ENCODE results near the gene IFNL2. TPM values are rescaled to one million over a fixed set of nuclear protein-coding genes. Genes with fewer than 3 reads are reported as not detected.

IFNL2 gene
- total RNA-seq, 1 donor from 2014 or later = not detected

DNA sequence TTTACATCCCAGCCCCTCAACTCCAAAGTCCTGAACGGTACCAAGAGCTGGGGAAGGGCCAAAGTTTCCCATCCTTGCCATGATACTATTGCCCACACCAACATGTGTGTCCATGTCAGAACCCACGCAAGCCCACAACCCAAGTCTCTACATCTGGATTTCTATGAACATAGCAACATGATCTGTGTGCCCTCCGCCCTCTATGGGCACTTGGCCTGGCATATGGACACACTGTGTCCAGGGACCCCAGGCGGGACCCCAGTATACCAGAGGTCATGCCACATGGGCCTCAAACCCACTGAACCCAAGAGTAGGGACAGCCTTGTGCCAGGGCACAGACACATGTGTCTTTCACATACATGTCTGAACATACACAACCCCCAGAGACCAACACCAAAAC, 50.5 kb downstream of the IFNL2 start:
- no peak for DNase-seq

DNA sequence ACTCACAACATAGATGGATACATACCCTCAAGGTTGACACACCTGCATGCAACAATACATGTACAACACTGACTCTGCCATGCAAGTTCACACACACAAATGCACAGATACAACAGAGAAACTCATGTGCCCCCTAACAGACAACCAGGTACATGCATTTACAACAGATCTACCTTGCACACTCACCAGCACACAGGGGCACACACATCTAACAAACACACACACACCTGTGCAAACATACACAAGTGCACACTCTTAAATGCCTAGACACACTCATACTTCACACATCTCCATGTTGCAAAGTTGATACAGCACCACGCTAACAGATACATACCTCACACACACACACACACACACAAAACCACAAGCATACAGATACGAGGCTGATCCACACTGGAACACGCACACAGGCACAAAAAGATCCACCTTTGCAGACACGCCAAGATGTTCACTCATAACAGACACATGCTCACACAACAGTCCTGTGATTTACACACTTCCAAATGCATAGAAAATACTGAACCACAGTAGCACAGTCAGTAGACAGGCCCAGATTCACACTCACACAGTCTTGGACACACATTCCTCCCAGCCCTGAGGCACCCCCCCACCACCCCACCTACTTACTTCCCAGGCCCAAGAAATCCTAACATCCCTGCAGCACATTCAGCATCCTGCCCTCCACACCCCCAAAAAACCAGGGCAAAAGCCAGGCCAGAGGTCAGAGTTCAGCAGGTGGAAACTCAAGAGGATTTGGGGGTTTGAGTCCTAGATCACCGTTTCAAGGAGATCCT, 51.1 kb downstream of the IFNL2 start:
- DNase-seq = no peak

Other genes with a start within 250 kb of the IFNL2 start
- gene FBXO27, start 235.8 kb upstream of the IFNL2 start, total RNA-seq = 0.98 and 1.5 TPM in 2 replicates
- 0.19 TPM in 1 of 2 replicates, not detected in the other for gene ACP7, start 184.0 kb upstream of the IFNL2 start, total RNA-seq
- gene PAK4, start 142.6 kb upstream of the IFNL2 start, total RNA-seq = 5.8 and 17.4 TPM in 2 replicates
- gene NCCRP1, start 71.4 kb upstream of the IFNL2 start, total RNA-seq = not detected in 2 replicates
- not detected in 2 replicates for gene SYCN, start 64.1 kb upstream of the IFNL2 start, total RNA-seq
- gene IFNL3, start 23.4 kb upstream of the IFNL2 start, total RNA-seq = not detected in 2 replicates
- gene IFNL4, start 19.5 kb upstream of the IFNL2 start, total RNA-seq = 0.05 TPM in 1 of 2 replicates, not detected in the other
- not detected in 2 replicates for gene IFNL1, start 28.0 kb downstream of the IFNL2 start, total RNA-seq
- gene LRFN1, start 52.5 kb downstream of the IFNL2 start, total RNA-seq = 0.51 and 0.84 TPM in 2 replicates
- 89.9 and 196 TPM in 2 replicates for gene GMFG, start 67.6 kb downstream of the IFNL2 start, total RNA-seq
- 32.2 and 55.7 TPM in 2 replicates for gene SAMD4B, start 74.0 kb downstream of the IFNL2 start, total RNA-seq
- gene PAF1, start 122.7 kb downstream of the IFNL2 start, total RNA-seq = 29.5 and 34.2 TPM in 2 replicates
- gene MED29, start 123.0 kb downstream of the IFNL2 start, total RNA-seq = 10.7 and 22.5 TPM in 2 replicates
- 1.0 and 2.4 TPM in 2 replicates for gene ZFP36, start 138.5 kb downstream of the IFNL2 start, total RNA-seq
- gene PLEKHG2, start 144.3 kb downstream of the IFNL2 start, total RNA-seq = 13.6 and 22.1 TPM in 2 replicates
- 49.0 and 115 TPM in 2 replicates for gene RPS16, start 167.6 kb downstream of the IFNL2 start, total RNA-seq
- gene SUPT5H, start 177.2 kb downstream of the IFNL2 start, total RNA-seq = 35.4 and 67.2 TPM in 2 replicates
- 66.5 and 67.9 TPM in 2 replicates for gene TIMM50, start 212.4 kb downstream of the IFNL2 start, total RNA-seq
- 0.17 and 0.28 TPM in 2 replicates for gene DLL3, start 230.6 kb downstream of the IFNL2 start, total RNA-seq
- not detected in 2 replicates for gene SELENOV, start 246.7 kb downstream of the IFNL2 start, total RNA-seq

All from dermis blood vessel endothelial cell (primary cell).